HepG2 (cell line): ENCODE measurements around the gene GFY. TPM values are rescaled to one million over a fixed set of nuclear protein-coding genes. Genes with fewer than 3 reads are reported as not detected.
A peak's percentile ranks its signal among the peaks of the same experiment; 100 is the strongest.

Experiments used
- ARNT2 ChIP-seq: sonication (generic); formaldehyde crosslinking; IDR thresholded peaks from 2 replicates; pipeline ENCODE4 v1.8.0; 2022; ENCODE audit warnings: mild to moderate bottlenecking, low read depth, missing genetic modification reagents, moderate library complexity
- DNMT1 ChIP-seq: sonication (generic); formaldehyde crosslinking; IDR thresholded peaks from 2 replicates; pipeline ENCODE4 v1.5.1; 2020; ENCODE audit warnings: mild to moderate bottlenecking, missing genetic modification reagents
- FOXK2 ChIP-seq: fragments of 450-650 bp; IDR thresholded peaks from 2 replicates; pipeline ENCODE4 v1.6.1; 2016
- PREB ChIP-seq: sonication (generic); formaldehyde crosslinking; IDR thresholded peaks from 2 replicates; pipeline ENCODE4 v1.4.0; 2020; ENCODE audit warnings: missing genetic modification reagents
- XRCC5 ChIP-seq: fragments of 200-400 bp; formaldehyde crosslinking; optimal IDR thresholded peaks from 2 replicates; pipeline ENCODE3; 2017; ENCODE audit warnings: mild to moderate bottlenecking, low read length
- ZNF431 ChIP-seq: sonication (generic); formaldehyde crosslinking; IDR thresholded peaks from 2 replicates; pipeline ENCODE4 v1.9.0; 2022; ENCODE audit warnings: missing genetic modification reagents, low read depth, mild to moderate bottlenecking, borderline replicate concordance
- polyA plus RNA-seq, 8 experiments: library from polyadenylated mRNA; depleted of rRNA in 3 of 8; stranded (reverse) in 7 of 8; unstranded in 1 of 8; fragments of >200 nt; fragmentation: Illumina TruSeq in 4 of 8; extraction: Trizol in 4 of 8; gene quantifications; 2 replicates each; pipeline versions ENCODE4 v1.2.1 to v1.2.3, GENCODE V29; 2011 to 2016; ENCODE audit warnings: low read depth in 4 of 8, missing spikeins in 1 of 8, mixed read lengths in 1 of 8; ENCODE audit not compliant: insufficient read depth in 1 of 8
- total RNA-seq, 5 experiments: library from RNA; depleted of rRNA; stranded (reverse); fragments of >200 nt; fragmentation: Illumina TruSeq; extraction: Trizol; gene quantifications; 2 replicates each; pipeline ENCODE4 v1.2.3, GENCODE V29; 2016; ENCODE audit warnings: low read depth in 1 of 5
- TF ChIP-seq, protein P1 (sequence below), 2 experiments: fragments of 450-650 bp in 1 of 2; sonication (generic) in 1 of 2; formaldehyde crosslinking in 1 of 2; IDR thresholded peaks; 2 replicates each; pipeline versions ENCODE4 v1.6.1 to v1.8.0; 2016 to 2022; ENCODE audit warnings: antibody characterized with exemption in 1 of 2, mild to moderate bottlenecking in 1 of 2, missing genetic modification reagents in 1 of 2
- TF ChIP-seq, protein P2 (sequence below): sonication (generic); formaldehyde crosslinking; IDR thresholded peaks from 2 replicates; pipeline ENCODE4 v1.4.0; 2020; ENCODE audit warnings: mild to moderate bottlenecking, missing genetic modification reagents

Gene GFY
- total and polyA plus RNA-seq, 2 of the 13 experiments (the other 11 are each of a cell fraction or from before 2014, with no cell fraction given), result not detected

DNA sequence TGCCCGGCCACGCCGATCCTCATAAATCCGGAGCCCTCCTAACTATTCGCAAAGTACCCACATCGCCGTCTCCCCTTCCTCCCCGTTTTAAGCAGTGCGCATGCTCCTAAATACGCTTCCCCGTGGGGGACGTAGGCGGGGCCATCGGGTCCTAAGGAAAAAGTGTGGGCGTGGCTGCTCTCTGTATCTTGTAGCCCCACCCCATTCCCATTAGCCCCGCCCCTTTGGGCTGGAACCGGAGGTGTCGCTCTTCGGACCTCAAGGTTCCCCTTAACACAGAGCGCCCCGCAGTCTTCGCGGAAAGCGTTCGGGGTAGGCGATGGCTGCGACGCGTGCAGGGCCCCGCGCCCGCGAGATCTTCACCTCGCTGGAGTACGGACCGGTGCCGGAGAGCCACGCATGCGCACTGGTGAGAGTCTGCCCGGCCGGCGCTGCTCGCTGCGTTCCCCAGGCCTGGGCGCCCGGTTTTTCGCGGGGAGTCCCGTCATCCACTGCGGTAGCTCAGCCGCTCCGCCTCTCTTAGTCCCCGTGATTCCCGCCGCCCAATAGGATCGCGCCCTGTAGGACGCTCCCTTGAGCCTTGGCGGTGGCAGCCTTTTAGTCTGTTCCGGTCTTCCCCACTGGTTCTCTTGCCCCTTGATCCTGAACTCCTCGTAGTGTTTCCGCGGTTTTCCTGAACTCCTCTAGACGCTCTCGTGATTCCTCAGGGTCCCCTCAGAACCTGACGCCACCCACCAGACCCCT is 28.0 kb downstream of the GFY start, which contains the start of gene ALDH16A1 (continued):
- TF ChIP-seq, protein P1, sequence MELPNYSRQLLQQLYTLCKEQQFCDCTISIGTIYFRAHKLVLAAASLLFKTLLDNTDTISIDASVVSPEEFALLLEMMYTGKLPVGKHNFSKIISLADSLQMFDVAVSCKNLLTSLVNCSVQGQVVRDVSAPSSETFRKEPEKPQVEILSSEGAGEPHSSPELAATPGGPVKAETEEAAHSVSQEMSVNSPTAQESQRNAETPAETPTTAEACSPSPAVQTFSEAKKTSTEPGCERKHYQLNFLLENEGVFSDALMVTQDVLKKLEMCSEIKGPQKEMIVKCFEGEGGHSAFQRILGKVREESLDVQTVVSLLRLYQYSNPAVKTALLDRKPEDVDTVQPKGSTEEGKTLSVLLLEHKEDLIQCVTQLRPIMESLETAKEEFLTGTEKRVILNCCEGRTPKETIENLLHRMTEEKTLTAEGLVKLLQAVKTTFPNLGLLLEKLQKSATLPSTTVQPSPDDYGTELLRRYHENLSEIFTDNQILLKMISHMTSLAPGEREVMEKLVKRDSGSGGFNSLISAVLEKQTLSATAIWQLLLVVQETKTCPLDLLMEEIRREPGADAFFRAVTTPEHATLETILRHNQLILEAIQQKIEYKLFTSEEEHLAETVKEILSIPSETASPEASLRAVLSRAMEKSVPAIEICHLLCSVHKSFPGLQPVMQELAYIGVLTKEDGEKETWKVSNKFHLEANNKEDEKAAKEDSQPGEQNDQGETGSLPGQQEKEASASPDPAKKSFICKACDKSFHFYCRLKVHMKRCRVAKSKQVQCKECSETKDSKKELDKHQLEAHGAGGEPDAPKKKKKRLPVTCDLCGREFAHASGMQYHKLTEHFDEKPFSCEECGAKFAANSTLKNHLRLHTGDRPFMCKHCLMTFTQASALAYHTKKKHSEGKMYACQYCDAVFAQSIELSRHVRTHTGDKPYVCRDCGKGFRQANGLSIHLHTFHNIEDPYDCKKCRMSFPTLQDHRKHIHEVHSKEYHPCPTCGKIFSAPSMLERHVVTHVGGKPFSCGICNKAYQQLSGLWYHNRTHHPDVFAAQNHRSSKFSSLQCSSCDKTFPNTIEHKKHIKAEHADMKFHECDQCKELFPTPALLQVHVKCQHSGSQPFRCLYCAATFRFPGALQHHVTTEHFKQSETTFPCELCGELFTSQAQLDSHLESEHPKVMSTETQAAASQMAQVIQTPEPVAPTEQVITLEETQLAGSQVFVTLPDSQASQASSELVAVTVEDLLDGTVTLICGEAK (IDR thresholded peaks at IDR 0.05), result no peak
- TF ChIP-seq, protein P1 (CRISPR knock-in tag; IDR thresholded peaks at IDR 0.05), result no peak
- TF ChIP-seq ARNT2 (CRISPR knock-in tag) (no peak), DNMT1 (CRISPR knock-in tag) (peak; percentile 72; the same call in 1 of the 2 replicates), ZNF431 (CRISPR knock-in tag) (peak; percentile 35; the same call in 1 of the 2 replicates), XRCC5 (peak; percentile 33), FOXK2 (no peak), PREB (no peak)
- TF ChIP-seq, protein P2, sequence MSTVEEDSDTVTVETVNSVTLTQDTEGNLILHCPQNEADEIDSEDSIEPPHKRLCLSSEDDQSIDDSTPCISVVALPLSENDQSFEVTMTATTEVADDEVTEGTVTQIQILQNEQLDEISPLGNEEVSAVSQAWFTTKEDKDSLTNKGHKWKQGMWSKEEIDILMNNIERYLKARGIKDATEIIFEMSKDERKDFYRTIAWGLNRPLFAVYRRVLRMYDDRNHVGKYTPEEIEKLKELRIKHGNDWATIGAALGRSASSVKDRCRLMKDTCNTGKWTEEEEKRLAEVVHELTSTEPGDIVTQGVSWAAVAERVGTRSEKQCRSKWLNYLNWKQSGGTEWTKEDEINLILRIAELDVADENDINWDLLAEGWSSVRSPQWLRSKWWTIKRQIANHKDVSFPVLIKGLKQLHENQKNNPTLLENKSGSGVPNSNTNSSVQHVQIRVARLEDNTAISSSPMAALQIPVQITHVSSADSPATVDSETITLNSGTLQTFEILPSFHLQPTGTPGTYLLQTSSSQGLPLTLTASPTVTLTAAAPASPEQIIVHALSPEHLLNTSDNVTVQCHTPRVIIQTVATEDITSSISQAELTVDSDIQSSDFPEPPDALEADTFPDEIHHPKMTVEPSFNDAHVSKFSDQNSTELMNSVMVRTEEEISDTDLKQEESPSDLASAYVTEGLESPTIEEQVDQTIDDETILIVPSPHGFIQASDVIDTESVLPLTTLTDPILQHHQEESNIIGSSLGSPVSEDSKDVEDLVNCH (CRISPR knock-in tag), result no peak
